Prostate gland (tissue), 2 donors: Measurements from ENCODE around the gene RBCK1.

Experiments used
- POLR2A ChIP-seq: fragments of 450-650 bp; IDR thresholded peaks from one replicate; pipeline ENCODE4 v1.6.1; 2016; ENCODE audit warnings: antibody characterized with exemption, mild to moderate bottlenecking
- TF ChIP-seq, protein P1 (sequence below), 4 experiments: fragments of 200-600 bp in 2 of 4; fragments of 450-650 bp in 2 of 4; sonication (generic) in 2 of 4; IDR thresholded peaks; 1 replicate in 3 of 4; 2 replicates in 1 of 4; pipeline ENCODE4 v1.5.1; 2016 to 2019; ENCODE audit warnings: antibody characterized with exemption in 4 of 4, mild to moderate bottlenecking in 2 of 4, moderate library complexity in 2 of 4

GRCh38 chr20:432208-432607 lies 24.1 kb downstream of the RBCK1 start:
- TF ChIP-seq, protein P1, sequence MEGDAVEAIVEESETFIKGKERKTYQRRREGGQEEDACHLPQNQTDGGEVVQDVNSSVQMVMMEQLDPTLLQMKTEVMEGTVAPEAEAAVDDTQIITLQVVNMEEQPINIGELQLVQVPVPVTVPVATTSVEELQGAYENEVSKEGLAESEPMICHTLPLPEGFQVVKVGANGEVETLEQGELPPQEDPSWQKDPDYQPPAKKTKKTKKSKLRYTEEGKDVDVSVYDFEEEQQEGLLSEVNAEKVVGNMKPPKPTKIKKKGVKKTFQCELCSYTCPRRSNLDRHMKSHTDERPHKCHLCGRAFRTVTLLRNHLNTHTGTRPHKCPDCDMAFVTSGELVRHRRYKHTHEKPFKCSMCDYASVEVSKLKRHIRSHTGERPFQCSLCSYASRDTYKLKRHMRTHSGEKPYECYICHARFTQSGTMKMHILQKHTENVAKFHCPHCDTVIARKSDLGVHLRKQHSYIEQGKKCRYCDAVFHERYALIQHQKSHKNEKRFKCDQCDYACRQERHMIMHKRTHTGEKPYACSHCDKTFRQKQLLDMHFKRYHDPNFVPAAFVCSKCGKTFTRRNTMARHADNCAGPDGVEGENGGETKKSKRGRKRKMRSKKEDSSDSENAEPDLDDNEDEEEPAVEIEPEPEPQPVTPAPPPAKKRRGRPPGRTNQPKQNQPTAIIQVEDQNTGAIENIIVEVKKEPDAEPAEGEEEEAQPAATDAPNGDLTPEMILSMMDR (IDR thresholded peaks at IDR 0.05) = no peak
- TF ChIP-seq POLR2A = no peak
